Right cardiac atrium (tissue), 5 donors: ENCODE data around the gene RBBP5. TPM values are rescaled to one million over a fixed set of nuclear protein-coding genes. Genes with fewer than 3 reads are reported as not detected.

ENCODE experiments used
- ATAC-seq, 2 donors: fragments of 200-7000 bp; cut with Tn5 transposase; one replicate each; pipeline versions ENCODE4 v1.8.0 to v1.9.1; 2020; ENCODE audit warnings: moderate library complexity in 2 of 2, mild to moderate bottlenecking in 1 of 2
- DNase-seq, 3 donors: peaks; one replicate each; pipeline ENCODE4 v3.0.0-alpha.2; 2020
- H3K27ac ChIP-seq: one replicate; pipeline ENCODE4 v1.5.1; 2013; ENCODE audit warnings: mild to moderate bottlenecking, low read length, control low read depth, moderate library complexity
- H3K27me3 ChIP-seq: one replicate; pipeline ENCODE4 v1.6.1; 2013; ENCODE audit not compliant: control insufficient read depth, insufficient read depth
- H3K4me1 ChIP-seq: one replicate; pipeline ENCODE4 v1.6.1; 2013; ENCODE audit warnings: low read length; ENCODE audit not compliant: control insufficient read depth, insufficient read depth
- H3K4me3 ChIP-seq: one replicate; pipeline ENCODE4 v1.5.1; 2013; ENCODE audit warnings: low read length, control low read depth
- H3K9me3 ChIP-seq: one replicate; pipeline ENCODE4 v1.6.1; 2013; ENCODE audit warnings: low read length; ENCODE audit not compliant: control insufficient read depth
- WGBS: extraction: QIAGEN DNeasy Blood & Tissue Kit; methylation state at CpG from one replicate; pipeline ENCODE4 v1.1.7; 2013; 5-methylcytosine and 5-hydroxymethylcytosine counted together
- intact Hi-C, 4 donors: fragments of 100-400 bp; cut with DNase I; formaldehyde crosslinking; loops; one replicate each; pipeline versions ENCODE4 v1.11.0 to v1.14.0; 2022 to 2023
- polyA plus RNA-seq: library from polyadenylated mRNA; stranded (reverse); fragments of 200-250 nt; gene quantifications from one replicate; pipeline ENCODE4 v1.2.3, GENCODE V29; 2013
- total RNA-seq, 4 donors: library from RNA; stranded (reverse); fragmentation: NEBNext Ultra II Directional; extraction: Animal tissue kit (Norgen Biotek cat#: 25700); gene quantifications; one replicate each; pipeline ENCODE4 v1.2.1, GENCODE V29; 2021
- donor health status: healthy with polysubstance abuse.
- donor health status: DM: no; HTN: yes; CAD: no.
- donor health status: DM: no; HTN: no; CAD: no.
- donor health status: DM: no; HTN: yes; CAD: no; lungs with severe emphysema.
- donor health status: DM: yes; HTN: yes; CAD: no.

RBBP5 gene
- total and polyA plus RNA-seq, 5 donors, result 5.4 to 13.1 (median 11.1) TPM

GRCh38 chr1:205150651-205151428 lies 29.1 kb upstream of the RBBP5 start:
- Histone ChIP-seq H3K27me3 (no peaks in the 10 kb centered on the region), H3K9me3 (peaks cover 2% of the 10 kb centered on the region), H3K4me1 (peaks cover 2% of the 10 kb centered on the region), H3K4me3 (no peak overlapping the region), H3K27ac (no peak overlapping the region)
- ATAC-seq, result no peak
- DNase-seq, result no peak
- intact Hi-C loops, result no loop called here
- WGBS, result 91% methylated on average over 5 of the region's 5 CpGs

- intact Hi-C loops, result loop anchor here in 2 of 4 donors (10.0 kb wide), 1 partner anchor 107 kb away; no protein-coding TSS in a partner anchor
These were observed 25.5 kb upstream of the RBBP5 start for GRCh38 chr1:205147191-205147835.

GRCh38 chr1:205144751-205145150 lies 23.0 kb upstream of the RBBP5 start:
- no peak for DNase-seq
- peaks cover 2% of the 10 kb centered on the region for H3K9me3 ChIP-seq
- H3K4me1 ChIP-seq, result peaks cover 4% of the 10 kb centered on the region
- ATAC-seq, result no peak
- no peaks in the 10 kb centered on the region for H3K27me3 ChIP-seq
- intact Hi-C loops, result loop anchor here in 2 of 4 donors (10.0 kb wide), 1 partner anchor 110 kb away; no protein-coding TSS in a partner anchor
- H3K4me3 ChIP-seq, result no peak overlapping the region
- WGBS, result 15% methylated on average over 1 of the region's 1 CpG
- no peak overlapping the region for H3K27ac ChIP-seq

More at GRCh38 chr1:205147191-205147835, 25.5 kb upstream of the RBBP5 start:
- DNase-seq, result no peak
- ATAC-seq, result peak in 1 of 2 donors; percentile 21
- Histone ChIP-seq H3K9me3 (peaks cover 2% of the 10 kb centered on the region), H3K27me3 (no peaks in the 10 kb centered on the region), H3K4me3 (no peak overlapping the region), H3K4me1 (peaks cover 2% of the 10 kb centered on the region), H3K27ac (peak overlapping the region; percentile 19)
- WGBS, result 67% methylated on average over 6 of the region's 6 CpGs

- ATAC-seq, result no peak
- intact Hi-C loops, result loop anchor here in 2 of 4 donors (10.0 kb wide), 1 partner anchor 111 kb away; no protein-coding TSS in a partner anchor
- 55% methylated on average over 1 of the region's 1 CpG for WGBS
These were observed 22.4 kb upstream of the RBBP5 start for GRCh38 chr1:205144046-205144720.

GRCh38 chr1:205142102-205142469 lies 20.3 kb upstream of the RBBP5 start:
- no peaks in the 10 kb centered on the region for H3K27me3 ChIP-seq
- intact Hi-C loops, result loop anchor here in 2 of 4 donors (10.0 kb wide), 1 partner anchor 113 kb away; no protein-coding TSS in a partner anchor
- peak; percentile 39 to 40 for ATAC-seq
- 49% methylated on average over 2 of the region's 2 CpGs for WGBS
- H3K27ac ChIP-seq, result no peak overlapping the region
- H3K9me3 ChIP-seq, result no peaks in the 10 kb centered on the region
- peaks cover 2% of the 10 kb centered on the region for H3K4me1 ChIP-seq
- no peak for DNase-seq
- H3K4me3 ChIP-seq, result no peak overlapping the region

More at GRCh38 chr1:205144046-205144720, 22.4 kb upstream of the RBBP5 start:
- Histone ChIP-seq H3K9me3 (peaks cover 2% of the 10 kb centered on the region), H3K4me1 (peaks cover 4% of the 10 kb centered on the region), H3K27ac (no peak overlapping the region), H3K4me3 (no peak overlapping the region), H3K27me3 (no peaks in the 10 kb centered on the region)
- DNase-seq, result no peak

- Histone ChIP-seq H3K27me3 (no peaks in the 10 kb centered on the region), H3K27ac (no peak overlapping the region), H3K9me3 (no peaks in the 10 kb centered on the region), H3K4me3 (no peak overlapping the region), H3K4me1 (peaks cover 2% of the 10 kb centered on the region)
- DNase-seq, result peak; percentile 75 to 86 (median 77)
- 15% methylated on average over 12 of the region's 12 CpGs for WGBS
- peak; percentile 82 to 85 for ATAC-seq
- intact Hi-C loops, result loop anchor here in 2 of 4 donors (10.0 kb wide), 1 partner anchor 113 kb away; no protein-coding TSS in a partner anchor
These were observed 19.7 kb upstream of the RBBP5 start for GRCh38 chr1:205141236-205142101.

GRCh38 chr1:205140113-205140512 lies 18.3 kb upstream of the RBBP5 start:
- DNase-seq (no peak), ATAC-seq (no peak)
- intact Hi-C loops, result loop anchor here in 2 of 4 donors (10.0 kb wide), 1 partner anchor 115 kb away; no protein-coding TSS in a partner anchor
- peaks cover 2% of the 10 kb centered on the region for H3K4me1 ChIP-seq
- no peaks in the 10 kb centered on the region for H3K9me3 ChIP-seq
- H3K27me3 ChIP-seq, result no peaks in the 10 kb centered on the region
- H3K27ac ChIP-seq, result no peak overlapping the region
- 95% methylated on average over 4 of the region's 4 CpGs for WGBS
- no peak overlapping the region for H3K4me3 ChIP-seq

- H3K4me3 ChIP-seq, result no peak overlapping the region
- no peak for DNase-seq
- ATAC-seq, result no peak
- no peak overlapping the region for H3K27ac ChIP-seq
- peaks cover 2% of the 10 kb centered on the region for H3K4me1 ChIP-seq
- H3K9me3 ChIP-seq, result no peaks in the 10 kb centered on the region
- intact Hi-C loops, result no loop called here
- WGBS, result 71% methylated on average over 3 of the region's 3 CpGs
- H3K27me3 ChIP-seq, result no peaks in the 10 kb centered on the region
These were observed 16.1 kb upstream of the RBBP5 start for GRCh38 chr1:205137901-205138300.

- Histone ChIP-seq H3K27ac (no peak overlapping the region), H3K9me3 (no peaks in the 10 kb centered on the region), H3K4me1 (peaks cover 2% of the 10 kb centered on the region), H3K4me3 (no peak overlapping the region), H3K27me3 (no peaks in the 10 kb centered on the region)
- intact Hi-C loops, result no loop called here
- ATAC-seq, result no peak
- 69% methylated on average over 1 of the region's 1 CpG for WGBS
- DNase-seq, result no peak
These were observed 11.5 kb upstream of the RBBP5 start for GRCh38 chr1:205133287-205133686.

- Histone ChIP-seq H3K4me1 (peaks cover 2% of the 10 kb centered on the region), H3K4me3 (no peak overlapping the region), H3K27ac (no peak overlapping the region), H3K27me3 (no peaks in the 10 kb centered on the region), H3K9me3 (no peaks in the 10 kb centered on the region)
- intact Hi-C loops, result no loop called here
- ATAC-seq, result no peak
- no peak for DNase-seq
- WGBS, result 75% methylated on average over 4 of the region's 4 CpGs
These were observed 7.8 kb upstream of the RBBP5 start for GRCh38 chr1:205129447-205130029.
